SKM-1 (cell line): ENCODE data around the gene NECAB3.
"Not testable (repeated sequence)": the region's sequence is repeated elsewhere in the genome, so short reads cannot be mapped to it uniquely, and the experiment has no call there.

Experiments
- DNase-seq: peaks from one replicate; lab custom pipeline; 2025; ENCODE audit not compliant: unreplicated experiment; lab: John Stamatoyannopoulos, UW

The NECAB3 gene

GRCh38 chr20:33698966-33699365, 24.7 kb upstream of the NECAB3 start:
- not testable (repeated sequence) for DNase-seq

- DNase-seq, result no peak
These were observed 22.9 kb upstream of the NECAB3 start for GRCh38 chr20:33697129-33697528.

- DNase-seq, result no peak
These were observed 22.2 kb upstream of the NECAB3 start for GRCh38 chr20:33696448-33696847.

GRCh38 chr20:33694639-33695012, 20.4 kb upstream of the NECAB3 start:
- DNase-seq, result no peak

GRCh38 chr20:33693741-33694638, 19.8 kb upstream of the NECAB3 start:
- DNase-seq, result no peak

GRCh38 chr20:33693289-33693688, 19.1 kb upstream of the NECAB3 start:
- DNase-seq, result no peak

GRCh38 chr20:33689973-33690372, 15.7 kb upstream of the NECAB3 start:
- DNase-seq, result peak; percentile 38

- DNase-seq, result no peak
These were observed 15.3 kb upstream of the NECAB3 start for GRCh38 chr20:33689493-33689892.

- DNase-seq, result no peak
These were observed 14.8 kb upstream of the NECAB3 start for GRCh38 chr20:33688938-33689424.

GRCh38 chr20:33687993-33688937, 14.0 kb upstream of the NECAB3 start:
- no peak for DNase-seq

GRCh38 chr20:33687370-33687915, 13.2 kb upstream of the NECAB3 start:
- peak; percentile 52 for DNase-seq

- no peak for DNase-seq
These were observed 12.7 kb upstream of the NECAB3 start for GRCh38 chr20:33686984-33687366.

- peak; percentile 79 for DNase-seq
These were observed 12.1 kb upstream of the NECAB3 start, which contains the start of gene E2F1 for GRCh38 chr20:33686100-33686983. TSS of gene E2F1 (minus strand) at chr20:33686385. CDS start at chr20:33686264, 121 bp downstream.

- peak; percentile 37 for DNase-seq
These were observed 11.3 kb upstream of the NECAB3 start for GRCh38 chr20:33685328-33686099.

GRCh38 chr20:33684533-33685327, 10.5 kb upstream of the NECAB3 start:
- DNase-seq, result no peak

GRCh38 chr20:33681728-33682353, 7.6 kb upstream of the NECAB3 start:
- no peak for DNase-seq

- no peak for DNase-seq
These were observed 7.1 kb upstream of the NECAB3 start for GRCh38 chr20:33681288-33681687.

GRCh38 chr20:33680686-33681085, 6.5 kb upstream of the NECAB3 start:
- no peak for DNase-seq
